Heart left ventricle (tissue), 13 donors: ENCODE results near the gene KRTAP23-1.

ENCODE experiments used
- CTCF ChIP-seq, 12 donors: fragments of 200-600 bp; sonication (generic) in 4 of 12; IDR thresholded peaks; one replicate each; pipeline versions ENCODE4 v1.5.0 to v1.8.0; 2018 to 2022; ENCODE audit warnings: antibody characterized with exemption in 12 of 12, mild to moderate bottlenecking in 5 of 12
- POLR2A ChIP-seq, 2 donors: fragments of 450-650 bp; IDR thresholded peaks; one replicate each; pipeline ENCODE4 v1.6.1; 2017; ENCODE audit warnings: antibody characterized with exemption in 2 of 2, mild to moderate bottlenecking in 2 of 2, moderate library complexity in 2 of 2
- donor health status: ischemic (EF 13 %, LVEDD 7.1; RV severe dilation, severe dysfunction).
- donor health status: DM: no; HTN: yes; CAD: no.
- donor health status: DM: no; HTN: no; CAD: no.
- donor health status: ischemic (EF 25% LVEDD 6.9; RV normal size, moderate dysfunction).
- donor health status: ischemic (EF 25% LVEDD 5.7; RV mildly dilated, moderate dysfunction).
- donor health status: ischemic (EF 35%, LVEDD 5.7; RV mildly dilated, moderate dysfunction).
- donor health status: nonischemic (EF 11% LVEDD 7.7; RV severe dilation, severe dysfunction).
- donor health status: DM: yes; HTN: yes; CAD: no.
- donor health status: PGD.
- donor health status: ischemic (EF 29% LVEDD 5.4; RV normal size, mild dysfunction).
- donor health status: nonischemic (EF 23%, LVEDD 6.1; RV moderate dilation, normal function).

GRCh38 chr21:30329203-30329875 lies 19.1 kb downstream of the KRTAP23-1 start:
- TF ChIP-seq CTCF (IDR thresholded peaks at IDR 0.05) (no peak), POLR2A (IDR thresholded peaks at IDR 0.05) (no peak)
